CD4-positive, alpha-beta T cell treated with Interleukin-2 at 100 ng/mL for 4 hours (primary cell): ENCODE data around the gene LCN6.
"Not testable (repeated sequence)": the region's sequence is repeated elsewhere in the genome, so short reads cannot be mapped to it uniquely, and the experiment has no call there.

ENCODE experiments used
- DNase-seq: peaks from one replicate; pipeline ENCODE4 v3.0.0-alpha.2; 2020; ENCODE audit warnings: low spot score

Gene LCN6

GRCh38 chr9:136759436-136760325 lies 11.4 kb upstream of the LCN6 start:
- DNase-seq: no peak

- no peak for DNase-seq
Observed at GRCh38 chr9:136759001-136759400, 10.7 kb upstream of the LCN6 start.

- DNase-seq: no peak
Observed at GRCh38 chr9:136757751-136758140, 9.4 kb upstream of the LCN6 start.

GRCh38 chr9:136757328-136757727 lies 9.0 kb upstream of the LCN6 start:
- no peak for DNase-seq

- no peak for DNase-seq
Observed at GRCh38 chr9:136756836-136757235, 8.5 kb upstream of the LCN6 start.

- DNase-seq: no peak
Observed at GRCh38 chr9:136756134-136756438, 7.8 kb upstream of the LCN6 start.

- not testable (repeated sequence) for DNase-seq
Observed at GRCh38 chr9:136755302-136756133, 7.2 kb upstream of the LCN6 start.

- no peak for DNase-seq
Observed at GRCh38 chr9:136754626-136755301, 6.4 kb upstream of the LCN6 start.

GRCh38 chr9:136754059-136754572 lies 5.8 kb upstream of the LCN6 start:
- DNase-seq: no peak

GRCh38 chr9:136753371-136754058 lies 5.2 kb upstream of the LCN6 start:
- no peak for DNase-seq

GRCh38 chr9:136751814-136752213 lies 3.5 kb upstream of the LCN6 start:
- no peak for DNase-seq

- no peak for DNase-seq
Observed at GRCh38 chr9:136751244-136751643, 2.9 kb upstream of the LCN6 start.

- DNase-seq: no peak
Observed at GRCh38 chr9:136750526-136750925, 2.2 kb upstream of the LCN6 start.

GRCh38 chr9:136748666-136749611 lies 614 bp upstream of the LCN6 start:
- no peak for DNase-seq

GRCh38 chr9:136747161-136748060 lies 914 bp downstream of the LCN6 start:
- no peak for DNase-seq

- no peak for DNase-seq
Observed at GRCh38 chr9:136746621-136747020, 1.7 kb downstream of the LCN6 start.

- no peak for DNase-seq
Observed at GRCh38 chr9:136746155-136746490, 2.2 kb downstream of the LCN6 start.

- no peak for DNase-seq
Observed at GRCh38 chr9:136745389-136746154, 2.8 kb downstream of the LCN6 start.

GRCh38 chr9:136744773-136745172 lies 3.6 kb downstream of the LCN6 start:
- no peak for DNase-seq
